Kidney epithelial cell (primary cell): Measurements from ENCODE around the gene CLDN16. TPM values are rescaled to one million over a fixed set of nuclear protein-coding genes. Genes with fewer than 3 reads are reported as not detected.

Experiments
- DNase-seq: peaks from one replicate; pipeline ENCODE4 v3.0.0-alpha.2; 2010; ENCODE audit warnings: low read depth
- H3K27me3 ChIP-seq: 2 replicates; pipeline ENCODE4 v1.6.0; 2011; ENCODE audit warnings: low read length; ENCODE audit not compliant: control insufficient read depth, insufficient read depth
- H3K36me3 ChIP-seq: 2 replicates; pipeline ENCODE4 v1.5.1; 2011; ENCODE audit warnings: low read length; ENCODE audit not compliant: control insufficient read depth, insufficient read depth
- H3K4me3 ChIP-seq: 2 replicates; pipeline ENCODE4 v1.5.1; 2011; ENCODE audit warnings: low read depth, mild to moderate bottlenecking, control low read depth, low read length
- total RNA-seq: library from RNA; depleted of rRNA; stranded (reverse); fragments of >200 nt; gene quantifications from 2 replicates; pipeline ENCODE4 v1.2.3, GENCODE V29; 2015
- TF ChIP-seq, protein P1 (sequence below): IDR thresholded peaks from 2 replicates; pipeline ENCODE4 v1.5.1; 2011; ENCODE audit warnings: mild to moderate bottlenecking, moderate library complexity, low read length, control low read depth, inconsistent platforms; ENCODE audit not compliant: insufficient read depth, poor library complexity, severe bottlenecking

The CLDN16 gene
- total RNA-seq, 1 donor from 2014 or later = 10.9 TPM

DNA sequence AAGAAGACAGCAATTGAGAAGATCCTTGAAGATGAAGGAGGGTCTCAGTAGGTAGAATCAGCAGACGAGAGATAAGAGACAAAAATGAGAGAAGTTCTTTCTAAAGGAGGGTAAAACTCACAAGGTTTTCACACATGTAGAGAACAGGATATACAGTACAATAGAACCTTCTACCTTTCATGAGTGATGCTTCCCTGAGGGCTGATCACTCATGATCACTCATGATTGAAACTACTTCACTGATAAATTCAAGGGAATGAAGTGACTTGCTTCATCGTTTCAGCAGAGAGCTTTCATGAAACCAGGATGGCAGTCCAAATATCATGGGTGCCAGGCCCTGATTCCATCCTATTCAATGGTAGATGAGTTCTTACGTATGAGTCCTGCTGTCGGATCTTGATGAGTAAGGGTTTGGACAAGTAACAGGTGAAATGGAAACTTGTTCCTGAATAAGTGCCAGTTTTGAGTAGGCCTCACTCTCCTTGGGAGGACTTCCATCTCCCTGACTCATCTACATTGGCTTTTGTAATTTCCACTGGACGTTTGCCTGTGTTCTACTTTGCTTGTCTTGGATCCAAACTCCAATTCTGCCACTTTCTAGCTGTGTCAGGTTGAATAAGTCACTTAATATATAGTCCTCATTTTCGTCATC, 9.6 kb upstream of the CLDN16 start:
- Histone ChIP-seq H3K4me3 (no peak overlapping the region), H3K27me3 (no peaks in the 10 kb centered on the region), H3K36me3 (no peaks in the 10 kb centered on the region)
- TF ChIP-seq, protein P1, sequence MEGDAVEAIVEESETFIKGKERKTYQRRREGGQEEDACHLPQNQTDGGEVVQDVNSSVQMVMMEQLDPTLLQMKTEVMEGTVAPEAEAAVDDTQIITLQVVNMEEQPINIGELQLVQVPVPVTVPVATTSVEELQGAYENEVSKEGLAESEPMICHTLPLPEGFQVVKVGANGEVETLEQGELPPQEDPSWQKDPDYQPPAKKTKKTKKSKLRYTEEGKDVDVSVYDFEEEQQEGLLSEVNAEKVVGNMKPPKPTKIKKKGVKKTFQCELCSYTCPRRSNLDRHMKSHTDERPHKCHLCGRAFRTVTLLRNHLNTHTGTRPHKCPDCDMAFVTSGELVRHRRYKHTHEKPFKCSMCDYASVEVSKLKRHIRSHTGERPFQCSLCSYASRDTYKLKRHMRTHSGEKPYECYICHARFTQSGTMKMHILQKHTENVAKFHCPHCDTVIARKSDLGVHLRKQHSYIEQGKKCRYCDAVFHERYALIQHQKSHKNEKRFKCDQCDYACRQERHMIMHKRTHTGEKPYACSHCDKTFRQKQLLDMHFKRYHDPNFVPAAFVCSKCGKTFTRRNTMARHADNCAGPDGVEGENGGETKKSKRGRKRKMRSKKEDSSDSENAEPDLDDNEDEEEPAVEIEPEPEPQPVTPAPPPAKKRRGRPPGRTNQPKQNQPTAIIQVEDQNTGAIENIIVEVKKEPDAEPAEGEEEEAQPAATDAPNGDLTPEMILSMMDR = no peak
- DNase-seq = no peak

DNA sequence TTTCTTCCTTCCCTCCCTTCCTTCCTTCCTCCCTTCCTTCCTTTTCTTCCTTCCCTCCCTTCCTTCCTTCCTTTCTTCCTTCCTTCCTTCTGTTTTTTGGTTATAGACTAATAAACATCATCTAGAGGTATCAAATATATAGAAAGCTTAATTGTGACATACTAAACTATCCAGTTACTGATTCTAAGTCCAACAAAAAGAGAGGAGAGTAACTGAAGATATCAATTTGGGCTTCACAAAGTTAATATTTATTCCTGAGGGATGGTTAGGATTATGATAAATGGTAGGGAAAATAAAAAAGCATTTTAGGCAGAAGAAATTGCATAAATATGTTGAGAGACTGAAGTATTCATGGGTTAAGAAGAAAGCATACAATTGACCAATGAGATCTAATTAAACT, 7.8 kb upstream of the CLDN16 start:
- no peak overlapping the region for H3K4me3 ChIP-seq
- DNase-seq = no peak
- no peaks in the 10 kb centered on the region for H3K27me3 ChIP-seq
- TF ChIP-seq, protein P1 = no peak
- no peaks in the 10 kb centered on the region for H3K36me3 ChIP-seq

DNA sequence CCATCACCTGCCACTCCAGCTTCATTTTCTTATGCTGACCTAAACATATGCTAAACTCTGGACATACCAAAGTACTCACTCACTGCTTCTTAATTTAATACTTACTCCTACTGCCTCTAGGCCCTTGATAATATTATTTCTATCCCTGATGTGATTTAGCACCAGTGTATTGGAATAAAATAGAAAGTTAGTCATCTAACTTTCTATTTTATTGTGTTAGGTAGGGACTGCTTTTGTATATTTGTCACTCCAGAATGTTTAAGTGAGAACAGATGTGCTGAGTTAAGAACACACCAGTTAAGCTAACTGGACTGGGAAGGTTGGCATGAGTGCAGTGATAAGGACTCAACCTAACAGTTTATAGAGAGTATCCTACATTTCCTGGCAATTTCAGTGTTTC, 6.5 kb upstream of the CLDN16 start:
- no peaks in the 10 kb centered on the region for H3K36me3 ChIP-seq
- H3K4me3 ChIP-seq = no peak overlapping the region
- DNase-seq = no peak
- H3K27me3 ChIP-seq = no peaks in the 10 kb centered on the region
- TF ChIP-seq, protein P1 = no peak

DNA sequence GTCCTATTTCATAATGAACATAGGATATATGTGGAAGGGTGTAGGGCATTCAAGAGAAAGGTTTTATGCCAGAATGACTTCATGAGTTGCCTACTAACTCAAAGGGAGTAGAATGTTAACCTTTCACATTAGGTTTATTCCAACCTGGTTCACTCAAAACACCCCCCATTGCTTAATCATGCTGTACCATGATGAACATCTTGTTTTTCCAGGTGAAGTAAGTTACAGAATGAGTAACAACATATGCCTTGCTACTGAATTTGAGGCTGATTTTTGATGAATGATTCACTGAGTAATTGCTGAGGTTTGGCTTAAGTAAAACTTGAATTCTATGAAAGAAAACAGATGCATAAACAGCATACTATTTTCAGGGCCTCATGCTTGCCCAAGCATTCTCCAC, 5.9 kb upstream of the CLDN16 start:
- no peaks in the 10 kb centered on the region for H3K36me3 ChIP-seq
- H3K4me3 ChIP-seq = no peak overlapping the region
- peak; percentile 89 for DNase-seq

DNA sequence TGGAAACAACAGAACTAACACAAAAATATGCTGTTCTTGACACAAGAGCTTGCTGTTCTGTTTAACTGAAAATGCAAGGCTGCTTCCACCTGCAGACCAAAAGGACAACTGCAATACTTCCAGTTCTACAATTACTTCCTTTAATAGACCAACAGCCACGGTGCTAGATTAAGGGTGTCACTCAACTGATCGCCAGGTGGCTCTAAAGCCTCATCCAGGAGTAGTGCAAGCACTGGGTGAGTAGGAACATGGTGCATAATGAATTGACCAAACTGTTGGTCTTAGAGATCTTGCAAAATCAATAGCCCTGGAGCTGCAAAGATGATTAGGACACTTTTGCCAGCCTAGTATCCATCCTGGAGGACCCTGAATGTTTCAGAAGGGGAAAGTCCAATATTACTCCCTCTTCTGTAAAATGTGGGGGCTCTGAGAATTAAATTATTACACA, 3.6 kb upstream of the CLDN16 start:
- TF ChIP-seq, protein P1 = peak; percentile 80
- no peaks in the 10 kb centered on the region for H3K36me3 ChIP-seq
- peak; percentile 76 for DNase-seq
- no peaks in the 10 kb centered on the region for H3K27me3 ChIP-seq
- no peak overlapping the region for H3K4me3 ChIP-seq

More for the DNA sequence above, 5.9 kb upstream of the CLDN16 start:
- TF ChIP-seq, protein P1 = no peak
- H3K27me3 ChIP-seq = no peaks in the 10 kb centered on the region
